ENCODE results near the gene CDH12. TPM values are rescaled to one million over a fixed set of nuclear protein-coding genes. Genes with fewer than 3 reads are reported as not detected.

CDH12 gene
- total and polyA plus RNA-seq, 5 experiments from 2014 or later, result not detected

- H3K4me1 Mint-ChIP-seq, result no peaks in the 10 kb centered on the region
These were observed 174.3 kb downstream of the CDH12 start for GRCh38 chr5:22678886-22679285.

GRCh38 chr5:22673131-22673530 lies 180.0 kb downstream of the CDH12 start:
- no peak for DNase-seq
- Mint-ChIP-seq H3K4me3 (no peak overlapping the region), H3K27ac (no peak overlapping the region), H3K9me3 (peaks cover 0 to 23% (median 10%) of the 10 kb centered on the region in 9 donors), H3K27me3 (no peaks in the 10 kb centered on the region), H3K4me1 (no peaks in the 10 kb centered on the region), H3K36me3 (no peaks in the 10 kb centered on the region)
- POLR2A ChIA-PET, result no interaction called here
- no peak for ATAC-seq

More at GRCh38 chr5:22678886-22679285, 174.3 kb downstream of the CDH12 start:
- POLR2A ChIA-PET, result no interaction called here
- peaks cover 0 to 13% (median 5%) of the 10 kb centered on the region in 9 donors for H3K9me3 Mint-ChIP-seq
- no peak for ATAC-seq
- no peak overlapping the region for H3K27ac Mint-ChIP-seq
- H3K36me3 Mint-ChIP-seq, result no peaks in the 10 kb centered on the region
- no peak for DNase-seq
- H3K27me3 Mint-ChIP-seq, result no peaks in the 10 kb centered on the region
- H3K4me3 Mint-ChIP-seq, result no peak overlapping the region

GRCh38 chr5:22669345-22669744 lies 183.8 kb downstream of the CDH12 start:
- H3K4me3 Mint-ChIP-seq, result no peak overlapping the region
- H3K27ac Mint-ChIP-seq, result no peak overlapping the region
- no peak for ATAC-seq
- no peaks in the 10 kb centered on the region for H3K27me3 Mint-ChIP-seq
- H3K9me3 Mint-ChIP-seq, result peaks cover 0 to 15% (median 8%) of the 10 kb centered on the region in 9 donors
- H3K36me3 Mint-ChIP-seq, result no peaks in the 10 kb centered on the region
- H3K4me1 Mint-ChIP-seq, result no peaks in the 10 kb centered on the region
- DNase-seq, result no peak
- POLR2A ChIA-PET, result no interaction called here

- no peak overlapping the region for H3K4me3 Mint-ChIP-seq
These were observed 187.3 kb downstream of the CDH12 start for GRCh38 chr5:22665801-22666200.

GRCh38 chr5:22663134-22663533 lies 190.0 kb downstream of the CDH12 start:
- DNase-seq (no peak), ATAC-seq (no peak)
- POLR2A ChIA-PET, result no interaction called here
- H3K36me3 Mint-ChIP-seq, result no peaks in the 10 kb centered on the region
- H3K27me3 Mint-ChIP-seq, result no peaks in the 10 kb centered on the region
- no peak overlapping the region for H3K4me3 Mint-ChIP-seq
- no peak overlapping the region for H3K27ac Mint-ChIP-seq
- H3K4me1 Mint-ChIP-seq, result no peaks in the 10 kb centered on the region
- H3K9me3 Mint-ChIP-seq, result peaks cover 0 to 12% (median 1%) of the 10 kb centered on the region in 9 donors

More at GRCh38 chr5:22665801-22666200, 187.3 kb downstream of the CDH12 start:
- POLR2A ChIA-PET, result no interaction called here
- no peak for ATAC-seq
- Mint-ChIP-seq H3K36me3 (no peaks in the 10 kb centered on the region), H3K9me3 (peaks cover 0 to 12% (median 9%) of the 10 kb centered on the region in 9 donors), H3K27ac (no peak overlapping the region), H3K27me3 (no peaks in the 10 kb centered on the region), H3K4me1 (no peaks in the 10 kb centered on the region)
- no peak for DNase-seq

- Mint-ChIP-seq H3K9me3 (peaks cover 0 to 14% (median 7%) of the 10 kb centered on the region in 9 donors), H3K4me1 (no peaks in the 10 kb centered on the region), H3K27me3 (no peaks in the 10 kb centered on the region), H3K27ac (no peak overlapping the region), H3K4me3 (no peak overlapping the region), H3K36me3 (no peaks in the 10 kb centered on the region)
- DNase-seq, result no peak
- POLR2A ChIA-PET, result no interaction called here
- ATAC-seq, result no peak
These were observed 190.8 kb downstream of the CDH12 start for GRCh38 chr5:22662391-22662790.

- Mint-ChIP-seq H3K27ac (no peak overlapping the region), H3K4me1 (no peaks in the 10 kb centered on the region), H3K9me3 (peaks cover 2 to 36% (median 9%) of the 10 kb centered on the region in 9 donors), H3K4me3 (no peak overlapping the region), H3K36me3 (no peaks in the 10 kb centered on the region), H3K27me3 (no peaks in the 10 kb centered on the region)
- ATAC-seq, result no peak
- DNase-seq, result no peak
- POLR2A ChIA-PET, result no interaction called here
These were observed 201.8 kb downstream of the CDH12 start for GRCh38 chr5:22651355-22651754.

- Mint-ChIP-seq H3K4me3 (no peak overlapping the region), H3K27ac (no peak overlapping the region), H3K4me1 (no peaks in the 10 kb centered on the region), H3K36me3 (no peaks in the 10 kb centered on the region), H3K27me3 (no peaks in the 10 kb centered on the region), H3K9me3 (peaks cover 2 to 31% (median 7%) of the 10 kb centered on the region in 9 donors)
- no peak for DNase-seq
- POLR2A ChIA-PET, result no interaction called here
- ATAC-seq, result no peak
These were observed 202.6 kb downstream of the CDH12 start for GRCh38 chr5:22650511-22650910.

GRCh38 chr5:22649074-22649473 lies 204.1 kb downstream of the CDH12 start:
- POLR2A ChIA-PET, result no interaction called here
- DNase-seq, result no peak
- no peak overlapping the region for H3K4me3 Mint-ChIP-seq

GRCh38 chr5:22644859-22645258 lies 208.3 kb downstream of the CDH12 start:
- H3K4me1 Mint-ChIP-seq, result no peaks in the 10 kb centered on the region
- no peak overlapping the region for H3K4me3 Mint-ChIP-seq
- H3K27ac Mint-ChIP-seq, result no peak overlapping the region
- DNase-seq, result no peak
- no peak for ATAC-seq
- H3K27me3 Mint-ChIP-seq, result no peaks in the 10 kb centered on the region
- H3K9me3 Mint-ChIP-seq, result peaks cover 0 to 21% (median 7%) of the 10 kb centered on the region in 9 donors
- H3K36me3 Mint-ChIP-seq, result no peaks in the 10 kb centered on the region
- POLR2A ChIA-PET, result no interaction called here

More at GRCh38 chr5:22649074-22649473, 204.1 kb downstream of the CDH12 start:
- H3K27ac Mint-ChIP-seq, result no peak overlapping the region
- no peaks in the 10 kb centered on the region for H3K36me3 Mint-ChIP-seq
- H3K27me3 Mint-ChIP-seq, result no peaks in the 10 kb centered on the region
- no peak for ATAC-seq
- H3K9me3 Mint-ChIP-seq, result peaks cover 2 to 24% (median 7%) of the 10 kb centered on the region in 9 donors
- H3K4me1 Mint-ChIP-seq, result no peaks in the 10 kb centered on the region

- ATAC-seq (no peak), DNase-seq (no peak)
- Mint-ChIP-seq H3K36me3 (no peaks in the 10 kb centered on the region), H3K4me3 (no peak overlapping the region), H3K27ac (no peak overlapping the region), H3K27me3 (no peaks in the 10 kb centered on the region), H3K9me3 (peaks cover 0 to 25% (median 8%) of the 10 kb centered on the region in 9 donors), H3K4me1 (no peaks in the 10 kb centered on the region)
- POLR2A ChIA-PET, result no interaction called here
These were observed 209.8 kb downstream of the CDH12 start for GRCh38 chr5:22643356-22643755.

GRCh38 chr5:22631683-22632082 lies 221.5 kb downstream of the CDH12 start:
- Mint-ChIP-seq H3K27ac (no peak overlapping the region), H3K9me3 (peaks cover 0 to 22% (median 13%) of the 10 kb centered on the region in 9 donors), H3K4me1 (no peaks in the 10 kb centered on the region), H3K36me3 (no peaks in the 10 kb centered on the region), H3K4me3 (no peak overlapping the region), H3K27me3 (no peaks in the 10 kb centered on the region)
- no peak for ATAC-seq
- no peak for DNase-seq
- POLR2A ChIA-PET, result no interaction called here

- no peaks in the 10 kb centered on the region for H3K4me1 Mint-ChIP-seq
- DNase-seq, result no peak
- no peak overlapping the region for H3K4me3 Mint-ChIP-seq
- H3K27ac Mint-ChIP-seq, result no peak overlapping the region
- no peaks in the 10 kb centered on the region for H3K27me3 Mint-ChIP-seq
- no peaks in the 10 kb centered on the region for H3K36me3 Mint-ChIP-seq
- no peak for ATAC-seq
- POLR2A ChIA-PET, result no interaction called here
- peaks cover 5 to 36% (median 19%) of the 10 kb centered on the region in 9 donors for H3K9me3 Mint-ChIP-seq
These were observed 226.1 kb downstream of the CDH12 start for GRCh38 chr5:22627029-22627428.

- DNase-seq, result no peak
- Mint-ChIP-seq H3K4me1 (no peaks in the 10 kb centered on the region), H3K27ac (no peak overlapping the region), H3K9me3 (peaks cover 7 to 36% (median 19%) of the 10 kb centered on the region in 9 donors), H3K4me3 (no peak overlapping the region), H3K36me3 (no peaks in the 10 kb centered on the region), H3K27me3 (no peaks in the 10 kb centered on the region)
- no peak for ATAC-seq
- POLR2A ChIA-PET, result no interaction called here
These were observed 227.7 kb downstream of the CDH12 start for GRCh38 chr5:22625451-22625850.

Data from naive thymus-derived CD8-positive, alpha-beta T cell (primary cell).